ENCODE data around the gene SRD5A1.
"Not testable (repeated sequence)": the region's sequence is repeated elsewhere in the genome, so short reads cannot be mapped to it uniquely, and the experiment has no call there.

SRD5A1 gene

DNA sequence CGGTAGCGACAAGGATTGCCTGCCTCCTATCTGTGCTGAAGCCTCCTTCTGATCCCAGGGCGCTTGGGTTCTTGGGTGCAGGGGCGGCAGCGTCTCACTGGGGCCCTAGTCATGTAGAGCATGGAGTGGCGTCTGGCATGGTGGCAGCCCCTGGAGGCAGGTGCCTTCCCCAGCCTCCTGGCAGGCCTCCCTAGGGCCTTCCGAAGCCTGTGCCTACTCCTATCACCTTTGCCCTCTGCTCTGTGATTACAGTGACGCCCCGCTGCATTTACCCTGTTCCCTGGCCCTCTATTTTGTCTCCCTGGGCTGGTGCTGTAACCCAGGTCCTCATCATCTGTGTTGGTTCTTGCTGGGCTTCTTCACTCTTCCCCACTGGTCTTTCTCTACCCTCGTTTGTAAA is 3.8 kb downstream of the SRD5A1 start:
- Histone ChIP-seq H2AFZ (ENCODE audit: low read depth, low read length) (no peak overlapping the region), H3K27me3 (ENCODE audit: insufficient read depth, low read length) (no peaks in the 10 kb centered on the region), H3K36me3 (ENCODE audit: insufficient read depth, low read length) (no peaks in the 10 kb centered on the region), H3K4me1 (ENCODE audit: insufficient read depth, low read length) (peaks cover 7% of the 10 kb centered on the region), H3K4me3 (ENCODE audit: low read length) (no peak overlapping the region), H3K9me3 (ENCODE audit: low read length) (no peaks in the 10 kb centered on the region)

GRCh38 chr5:6637590-6637989 is 4.3 kb downstream of the SRD5A1 start:
- Histone ChIP-seq H3K9me3 (ENCODE audit: low read length) (no peaks in the 10 kb centered on the region), H3K4me3 (ENCODE audit: low read length) (no peak overlapping the region), H3K4me1 (ENCODE audit: insufficient read depth, low read length) (peaks cover 4% of the 10 kb centered on the region), H3K27me3 (ENCODE audit: insufficient read depth, low read length) (no peaks in the 10 kb centered on the region), H3K36me3 (ENCODE audit: insufficient read depth, low read length) (no peaks in the 10 kb centered on the region), H2AFZ (ENCODE audit: low read depth, low read length) (no peak overlapping the region)

GRCh38 chr5:6638236-6638635 is 5.0 kb downstream of the SRD5A1 start:
- no peaks in the 10 kb centered on the region for H3K36me3 ChIP-seq (ENCODE audit: insufficient read depth, low read length)
- no peak overlapping the region for H3K4me3 ChIP-seq (ENCODE audit: low read length)
- H3K9me3 ChIP-seq (ENCODE audit: low read length): no peaks in the 10 kb centered on the region
- no peaks in the 10 kb centered on the region for H3K27me3 ChIP-seq (ENCODE audit: insufficient read depth, low read length)
- H3K4me1 ChIP-seq (ENCODE audit: insufficient read depth, low read length): peaks cover 4% of the 10 kb centered on the region
- no peak overlapping the region for H2AFZ ChIP-seq (ENCODE audit: low read depth, low read length)

- Histone ChIP-seq H3K4me1 (ENCODE audit: insufficient read depth, low read length) (no peaks in the 10 kb centered on the region), H3K9me3 (ENCODE audit: low read length) (no peaks in the 10 kb centered on the region), H3K4me3 (ENCODE audit: low read length) (no peak overlapping the region), H3K27me3 (ENCODE audit: insufficient read depth, low read length) (no peaks in the 10 kb centered on the region), H2AFZ (ENCODE audit: low read depth, low read length) (no peak overlapping the region), H3K36me3 (ENCODE audit: insufficient read depth, low read length) (peaks cover 6% of the 10 kb centered on the region)
These were observed 9.4 kb downstream of the SRD5A1 start for GRCh38 chr5:6642655-6643054.

DNA sequence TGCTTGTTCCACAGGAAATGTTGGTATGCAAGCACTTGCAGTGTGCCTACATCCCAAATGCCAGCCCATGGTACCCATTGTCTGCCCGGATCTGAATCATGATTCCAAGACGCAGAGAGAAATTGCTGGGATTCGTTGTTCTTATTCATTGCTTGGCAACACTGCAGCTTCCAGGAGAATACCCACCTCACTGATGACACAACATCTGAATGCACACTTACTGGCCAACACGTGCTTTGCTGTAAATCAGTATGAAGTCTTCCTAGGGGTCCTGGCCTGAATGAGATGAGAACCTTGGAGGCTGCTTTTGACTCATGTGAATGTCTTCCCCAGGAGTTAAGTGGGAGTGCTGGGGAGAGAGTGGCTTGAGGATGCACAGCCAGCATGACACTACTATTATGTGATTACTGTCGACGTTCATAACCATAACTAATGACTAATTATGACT is 11.6 kb downstream of the SRD5A1 start:
- Histone ChIP-seq H3K27me3 (ENCODE audit: insufficient read depth, low read length) (no peaks in the 10 kb centered on the region), H3K36me3 (ENCODE audit: insufficient read depth, low read length) (peaks cover 6% of the 10 kb centered on the region), H3K4me3 (ENCODE audit: low read length) (no peak overlapping the region), H2AFZ (ENCODE audit: low read depth, low read length) (no peak overlapping the region), H3K4me1 (ENCODE audit: insufficient read depth, low read length) (no peaks in the 10 kb centered on the region), H3K9me3 (ENCODE audit: low read length) (peaks cover 5% of the 10 kb centered on the region)

DNA sequence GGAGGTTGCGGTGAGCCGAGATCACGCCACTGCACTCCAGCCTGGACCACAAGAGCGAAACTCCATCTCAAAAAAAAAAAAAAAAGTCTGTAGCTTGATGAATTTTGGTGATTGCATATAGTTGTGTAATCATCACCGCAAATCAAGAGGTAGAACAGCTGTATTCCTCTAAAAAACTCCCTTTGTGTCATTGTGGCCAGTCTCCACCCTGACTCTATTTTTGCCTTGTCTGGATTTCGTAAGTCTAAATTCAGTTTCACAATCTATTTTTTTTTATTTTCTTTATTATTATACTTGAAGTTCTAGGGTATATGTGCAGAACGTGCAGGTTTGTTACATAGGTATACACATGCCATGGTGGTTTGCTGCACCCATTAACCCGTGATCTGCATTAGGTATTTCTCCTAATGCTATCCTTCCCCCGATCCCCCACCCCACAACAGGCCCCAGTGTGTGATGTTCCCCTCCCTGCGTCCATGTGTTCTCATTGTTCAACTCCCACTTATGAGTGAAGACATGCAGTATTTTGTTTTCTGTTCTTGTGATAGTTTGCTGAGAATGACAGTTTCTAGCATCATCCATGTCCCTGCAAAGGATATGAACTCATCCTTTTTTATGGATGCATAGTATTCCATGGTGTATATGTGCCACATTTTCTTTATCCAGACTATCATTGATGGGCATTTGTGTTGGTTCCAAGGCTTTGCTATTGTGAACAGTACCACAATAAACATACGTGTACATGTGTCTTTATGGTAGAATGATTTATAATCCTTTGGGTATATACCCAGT is 12.5 kb downstream of the SRD5A1 start:
- not testable (repeated sequence) for H3K4me1 ChIP-seq (ENCODE audit: insufficient read depth, low read length); H3K4me3 ChIP-seq (ENCODE audit: low read length); H2AFZ ChIP-seq (ENCODE audit: low read depth, low read length); H3K27me3 ChIP-seq (ENCODE audit: insufficient read depth, low read length); H3K36me3 ChIP-seq (ENCODE audit: insufficient read depth, low read length); H3K9me3 ChIP-seq (ENCODE audit: low read length)

DNA sequence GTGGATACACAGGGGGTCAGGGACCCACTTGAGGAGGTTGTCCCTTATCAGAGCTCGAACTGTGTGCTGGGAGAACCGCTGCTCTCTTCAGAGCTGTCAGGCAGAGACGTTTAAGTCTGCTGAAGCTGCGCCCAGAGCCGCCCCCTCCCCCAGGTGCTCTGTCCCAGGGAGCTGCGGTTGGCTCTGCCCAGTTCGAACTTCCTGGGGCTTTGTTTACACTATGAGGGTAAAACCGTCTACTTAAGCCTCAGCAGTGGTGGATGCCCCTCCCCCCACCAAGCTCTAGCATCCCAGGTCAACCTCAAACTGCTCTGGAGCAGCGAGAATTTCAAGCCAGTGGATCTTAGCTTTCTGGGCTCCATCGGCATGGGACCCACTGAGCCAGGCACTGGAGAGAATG is 15.9 kb downstream of the SRD5A1 start:
- Histone ChIP-seq H2AFZ (ENCODE audit: low read depth, low read length) (no peak overlapping the region), H3K4me1 (ENCODE audit: insufficient read depth, low read length) (no peaks in the 10 kb centered on the region), H3K36me3 (ENCODE audit: insufficient read depth, low read length) (peaks cover 16% of the 10 kb centered on the region), H3K9me3 (ENCODE audit: low read length) (peaks cover 5% of the 10 kb centered on the region), H3K4me3 (ENCODE audit: low read length) (no peak overlapping the region), H3K27me3 (ENCODE audit: insufficient read depth, low read length) (no peaks in the 10 kb centered on the region)

DNA sequence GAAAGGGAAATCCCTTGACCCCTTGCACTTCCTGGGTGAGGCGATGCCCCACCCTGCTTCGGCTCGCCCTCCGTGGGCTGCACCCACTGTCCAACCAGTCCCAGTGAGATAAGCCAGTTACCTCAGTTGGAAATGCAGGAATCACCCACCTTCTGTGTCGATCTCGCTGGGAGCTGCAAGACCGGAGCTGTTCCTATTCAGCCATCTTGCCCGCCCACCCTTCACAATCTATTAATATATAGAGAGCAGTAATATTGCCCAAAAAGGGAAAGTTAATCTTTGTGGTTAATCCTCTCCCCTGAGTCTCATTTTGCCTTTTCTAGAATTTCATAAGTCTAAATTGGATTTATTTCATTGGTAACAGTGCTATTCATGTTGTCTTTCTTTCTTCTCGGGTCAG is 16.4 kb downstream of the SRD5A1 start:
- Histone ChIP-seq H3K9me3 (ENCODE audit: low read length) (peaks cover 5% of the 10 kb centered on the region), H3K36me3 (ENCODE audit: insufficient read depth, low read length) (peaks cover 16% of the 10 kb centered on the region), H3K4me1 (ENCODE audit: insufficient read depth, low read length) (no peaks in the 10 kb centered on the region), H2AFZ (ENCODE audit: low read depth, low read length) (no peak overlapping the region), H3K4me3 (ENCODE audit: low read length) (no peak overlapping the region), H3K27me3 (ENCODE audit: insufficient read depth, low read length) (no peaks in the 10 kb centered on the region)

GRCh38 chr5:6652025-6652424 is 18.8 kb downstream of the SRD5A1 start:
- no peaks in the 10 kb centered on the region for H3K4me1 ChIP-seq (ENCODE audit: insufficient read depth, low read length)
- H3K4me3 ChIP-seq (ENCODE audit: low read length): no peak overlapping the region
- no peak overlapping the region for H2AFZ ChIP-seq (ENCODE audit: low read depth, low read length)
- no peaks in the 10 kb centered on the region for H3K27me3 ChIP-seq (ENCODE audit: insufficient read depth, low read length)
- H3K9me3 ChIP-seq (ENCODE audit: low read length): peaks cover 7% of the 10 kb centered on the region
- H3K36me3 ChIP-seq (ENCODE audit: insufficient read depth, low read length): peaks cover 30% of the 10 kb centered on the region

DNA sequence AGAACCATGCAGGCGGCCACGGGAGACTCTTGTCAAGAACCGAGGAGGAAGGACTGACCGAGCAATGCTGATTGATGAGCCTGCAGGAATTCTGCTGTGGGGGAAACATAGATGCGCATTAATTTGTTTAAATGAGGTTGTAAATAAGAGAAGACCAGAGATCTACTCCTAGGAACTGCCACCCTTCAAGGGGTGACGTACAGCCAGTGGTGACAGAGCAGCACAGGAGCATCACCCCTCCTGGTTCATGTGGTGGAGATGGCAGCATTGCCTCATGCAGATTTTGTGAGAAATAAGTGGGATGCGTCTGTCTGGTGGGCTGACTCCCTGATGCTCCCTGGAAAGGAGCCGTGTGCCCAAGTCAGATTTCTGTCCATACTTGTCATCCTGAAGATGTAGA is 22.2 kb downstream of the SRD5A1 start:
- Histone ChIP-seq H3K4me3 (ENCODE audit: low read length) (no peak overlapping the region), H3K4me1 (ENCODE audit: insufficient read depth, low read length) (no peaks in the 10 kb centered on the region), H3K9me3 (ENCODE audit: low read length) (peaks cover 2% of the 10 kb centered on the region), H2AFZ (ENCODE audit: low read depth, low read length) (no peak overlapping the region), H3K27me3 (ENCODE audit: insufficient read depth, low read length) (no peaks in the 10 kb centered on the region), H3K36me3 (ENCODE audit: insufficient read depth, low read length) (peaks cover 51% of the 10 kb centered on the region)

DNA sequence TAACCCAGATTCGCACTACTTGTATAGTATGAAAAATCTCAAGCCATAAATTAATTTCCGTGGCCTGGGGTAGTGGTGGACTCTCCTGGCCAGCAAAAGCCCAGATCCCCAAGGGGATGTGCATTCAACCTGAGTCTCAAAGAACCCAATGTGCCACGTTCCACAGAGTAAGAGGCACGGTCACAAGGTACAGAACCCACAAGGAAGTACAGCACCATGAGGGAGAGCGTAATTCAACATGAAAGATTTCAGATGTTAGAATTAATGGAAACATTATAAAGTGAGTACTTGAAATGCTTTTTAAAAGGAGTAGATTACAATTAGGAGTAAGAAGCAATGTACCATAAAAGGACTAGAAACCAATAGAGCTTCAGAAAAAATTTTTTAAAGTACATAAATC is 23.4 kb downstream of the SRD5A1 start:
- no peak overlapping the region for H2AFZ ChIP-seq (ENCODE audit: low read depth, low read length)
- no peak overlapping the region for H3K4me3 ChIP-seq (ENCODE audit: low read length)
- H3K4me1 ChIP-seq (ENCODE audit: insufficient read depth, low read length): no peaks in the 10 kb centered on the region
- H3K36me3 ChIP-seq (ENCODE audit: insufficient read depth, low read length): peaks cover 51% of the 10 kb centered on the region
- peaks cover 2% of the 10 kb centered on the region for H3K9me3 ChIP-seq (ENCODE audit: low read length)
- H3K27me3 ChIP-seq (ENCODE audit: insufficient read depth, low read length): no peaks in the 10 kb centered on the region

GRCh38 chr5:6659941-6660684 is 26.9 kb downstream of the SRD5A1 start:
- Histone ChIP-seq H3K4me1 (ENCODE audit: insufficient read depth, low read length) (no peaks in the 10 kb centered on the region), H3K36me3 (ENCODE audit: insufficient read depth, low read length) (peaks cover 36% of the 10 kb centered on the region), H3K4me3 (ENCODE audit: low read length) (no peak overlapping the region), H3K9me3 (ENCODE audit: low read length) (peaks cover 2% of the 10 kb centered on the region), H3K27me3 (ENCODE audit: insufficient read depth, low read length) (no peaks in the 10 kb centered on the region), H2AFZ (ENCODE audit: low read depth, low read length) (no peak overlapping the region)

GRCh38 chr5:6660688-6661087 is 27.4 kb downstream of the SRD5A1 start:
- H3K4me3 ChIP-seq (ENCODE audit: low read length): no peak overlapping the region
- H3K4me1 ChIP-seq (ENCODE audit: insufficient read depth, low read length): no peaks in the 10 kb centered on the region
- no peaks in the 10 kb centered on the region for H3K27me3 ChIP-seq (ENCODE audit: insufficient read depth, low read length)
- no peaks in the 10 kb centered on the region for H3K9me3 ChIP-seq (ENCODE audit: low read length)
- peaks cover 32% of the 10 kb centered on the region for H3K36me3 ChIP-seq (ENCODE audit: insufficient read depth, low read length)
- H2AFZ ChIP-seq (ENCODE audit: low read depth, low read length): no peak overlapping the region

Measured in neuron (in vitro differentiated cells).